CD14-positive monocyte (primary cell): ENCODE results near the gene THSD7A. TPM values are rescaled to one million over a fixed set of nuclear protein-coding genes. Genes with fewer than 3 reads are reported as not detected.

ENCODE experiments used
- DNase-seq, 3 donors: peaks; one replicate each; pipeline ENCODE4 v3.0.0-alpha.2; 2011 to 2022
- H2AFZ ChIP-seq: 2 replicates; pipeline ENCODE4 v1.6.0; 2012; ENCODE audit warnings: mild to moderate bottlenecking, low read depth, low read length, inconsistent platforms; ENCODE audit not compliant: insufficient read depth, poor library complexity, severe bottlenecking
- H3K27ac ChIP-seq, 2 donors: 1 replicate in 1 of 2; 2 replicates in 1 of 2; pipeline ENCODE4 v1.5.1; 2012 to 2013; ENCODE audit warnings: low read length in 2 of 2, control low read depth in 1 of 2, inconsistent platforms in 1 of 2, low read depth in 1 of 2, mild to moderate bottlenecking in 1 of 2
- H3K27me3 ChIP-seq, 2 donors: one replicate each; pipeline versions ENCODE4 v1.6.0 to v1.6.1; 2011 to 2013; ENCODE audit warnings: low read length in 2 of 2; ENCODE audit not compliant: control insufficient read depth in 2 of 2, insufficient read depth in 2 of 2
- H3K36me3 ChIP-seq, 2 donors: replicated peaks in 1 of 2; 1 replicate in 1 of 2; 2 replicates in 1 of 2; pipeline versions ENCODE4 v1.5.1 to v1.6.1; 2012 to 2013; ENCODE audit warnings: low read length in 2 of 2, control low read depth in 1 of 2, inconsistent platforms in 1 of 2, mild to moderate bottlenecking in 1 of 2; ENCODE audit not compliant: insufficient read depth in 2 of 2, control insufficient read depth in 1 of 2
- H3K4me1 ChIP-seq, 2 donors: 1 replicate in 1 of 2; 2 replicates in 1 of 2; pipeline versions ENCODE4 v1.5.1 to v1.6.1; 2012 to 2013; ENCODE audit warnings: low read length in 2 of 2, control low read depth in 1 of 2, inconsistent platforms in 1 of 2, mild to moderate bottlenecking in 1 of 2, moderate library complexity in 1 of 2; ENCODE audit not compliant: insufficient read depth in 2 of 2, control insufficient read depth in 1 of 2
- H3K4me2 ChIP-seq: replicated peaks from 2 replicates; pipeline ENCODE3; 2012; ENCODE audit warnings: low read length, moderate library complexity, mild to moderate bottlenecking; ENCODE audit not compliant: poor library complexity, severe bottlenecking; ENCODE audit errors: extremely low read depth
- H3K4me3 ChIP-seq, 3 experiments: fragments of 200-600 bp in 1 of 3; sonication (generic) in 1 of 3; replicated peaks in 1 of 3; 1 replicate in 2 of 3; 2 replicates in 1 of 3; pipeline ENCODE4 v1.5.1; 2011 to 2013; ENCODE audit warnings: low read length in 3 of 3, mild to moderate bottlenecking in 3 of 3, control low read depth in 2 of 3, low read depth in 2 of 3, inconsistent platforms in 1 of 3, moderate library complexity in 1 of 3
- H3K79me2 ChIP-seq: 2 replicates; pipeline ENCODE4 v1.6.0; 2012; ENCODE audit warnings: mild to moderate bottlenecking, control low read depth, inconsistent platforms, low read length, moderate library complexity; ENCODE audit not compliant: insufficient read depth
- H3K9ac ChIP-seq: 2 replicates; pipeline ENCODE4 v1.6.0; 2017; ENCODE audit warnings: low read length, mild to moderate bottlenecking; ENCODE audit not compliant: insufficient read depth, poor library complexity, severe bottlenecking
- H3K9me3 ChIP-seq, 2 donors: replicated peaks in 1 of 2; 1 replicate in 1 of 2; 2 replicates in 1 of 2; pipeline versions ENCODE4 v1.5.1 to v1.6.1; 2012 to 2013; ENCODE audit warnings: low read length in 2 of 2, control low read depth in 1 of 2; ENCODE audit not compliant: control insufficient read depth in 1 of 2, insufficient read depth in 1 of 2
- H4K20me1 ChIP-seq: 2 replicates; pipeline ENCODE4 v1.6.0; 2012; ENCODE audit warnings: mild to moderate bottlenecking, low read length, control low read depth, moderate library complexity; ENCODE audit not compliant: insufficient read depth
- H3K27ac Mint-ChIP-seq, 7 donors: one replicate each; pipeline ENCODE4 v1.8.0; 2020; ENCODE audit warnings: mild to moderate bottlenecking in 7 of 7, mixed read lengths in 7 of 7, moderate library complexity in 6 of 7, inconsistent platforms in 2 of 7
- H3K27me3 Mint-ChIP-seq, 3 donors: one replicate each; pipeline ENCODE4 v1.8.0; 2021 to 2022; ENCODE audit warnings: low read depth in 3 of 3, mild to moderate bottlenecking in 3 of 3, mixed read lengths in 3 of 3, moderate library complexity in 3 of 3, inconsistent platforms in 1 of 3
- H3K36me3 Mint-ChIP-seq, 2 donors: one replicate each; pipeline ENCODE4 v1.8.0; 2020; ENCODE audit warnings: mixed read lengths in 2 of 2, inconsistent platforms in 1 of 2, mild to moderate bottlenecking in 1 of 2
- H3K4me1 Mint-ChIP-seq: one replicate; pipeline ENCODE4 v1.8.0; 2020; ENCODE audit warnings: mild to moderate bottlenecking, mixed read lengths
- H3K4me3 Mint-ChIP-seq, 2 donors: one replicate each; pipeline ENCODE4 v1.8.0; 2020; ENCODE audit warnings: mild to moderate bottlenecking in 2 of 2, mixed read lengths in 2 of 2, moderate library complexity in 1 of 2
- H3K9me3 Mint-ChIP-seq, 7 donors: one replicate each; pipeline ENCODE4 v1.8.0; 2020 to 2022; ENCODE audit warnings: mixed read lengths in 7 of 7, mild to moderate bottlenecking in 6 of 7, moderate library complexity in 6 of 7, inconsistent platforms in 2 of 7
- CTCF ChIP-seq: fragments of 200-600 bp; IDR thresholded peaks from one replicate; pipeline ENCODE4 v1.8.0; 2022; ENCODE audit warnings: antibody characterized with exemption, mild to moderate bottlenecking
- WGBS: methylation state at CpG from one replicate; pipeline ENCODE4 v1.1.5; 2013; ENCODE audit warnings: missing lambda C conversion rate; ENCODE audit not compliant: insufficient coverage; 5-methylcytosine and 5-hydroxymethylcytosine counted together
- intact Hi-C, 2 donors: fragments of 100-400 bp; cut with micrococcal nuclease; formaldehyde crosslinking; loops; one replicate each; pipeline versions ENCODE4 v1.15.0 to v1.15.1; 2023
- polyA plus RNA-seq, 3 donors: library from polyadenylated mRNA; depleted of rRNA in 1 of 3; unstranded in 2 of 3; stranded (reverse) in 1 of 3; fragments of 300-500 nt in 2 of 3; fragments of >200 nt in 1 of 3; fragmentation: Illumina TruSeq in 2 of 3; gene quantifications; 1 replicate in 2 of 3; 2 replicates in 1 of 3; pipeline ENCODE4 v1.2.3, GENCODE V29; 2012 to 2021

THSD7A gene
- polyA plus RNA-seq, 3 donors = under 0.01 TPM; not detected in 2

GRCh38 chr7:11466517-11467105 lies 365.4 kb downstream of the THSD7A start:
- no peaks in the 10 kb centered on the region for H3K4me1 Mint-ChIP-seq
- WGBS = 92% methylated on average over 8 of the region's 10 CpGs
- H3K9ac ChIP-seq = no peak overlapping the region

GRCh38 chr7:11464624-11465023 lies 367.4 kb downstream of the THSD7A start:
- Histone ChIP-seq H2AFZ (no peak overlapping the region), H3K9me3 (no peaks in the 10 kb centered on the region), H3K27ac (no peak overlapping the region), H3K4me1 (no peaks in the 10 kb centered on the region), H3K9ac (no peak overlapping the region), H3K4me2 (no peak overlapping the region), H3K27me3 (no peaks in the 10 kb centered on the region), H3K36me3 (no peaks in the 10 kb centered on the region), H4K20me1 (no peaks in the 10 kb centered on the region), H3K79me2 (no peaks in the 10 kb centered on the region), H3K4me3 (no peak overlapping the region)
- WGBS = no CpG with 5 or more reads among the region's 3 CpGs
- no peak for DNase-seq
- no peaks in the 10 kb centered on the region for H3K9me3 Mint-ChIP-seq
- no peak for TF ChIP-seq CTCF
- intact Hi-C loops = no loop called here
- H3K27ac Mint-ChIP-seq = no peak overlapping the region
- H3K4me1 Mint-ChIP-seq = no peaks in the 10 kb centered on the region
- H3K4me3 Mint-ChIP-seq = no peak overlapping the region
- H3K27me3 Mint-ChIP-seq = no peaks in the 10 kb centered on the region
- H3K36me3 Mint-ChIP-seq = no peaks in the 10 kb centered on the region

More at GRCh38 chr7:11466517-11467105, 365.4 kb downstream of the THSD7A start:
- intact Hi-C loops = no loop called here
- Histone ChIP-seq H2AFZ (no peak overlapping the region), H3K4me2 (no peak overlapping the region), H4K20me1 (no peaks in the 10 kb centered on the region), H3K27ac (no peak overlapping the region), H3K9me3 (no peaks in the 10 kb centered on the region), H3K36me3 (no peaks in the 10 kb centered on the region), H3K79me2 (no peaks in the 10 kb centered on the region), H3K4me1 (no peaks in the 10 kb centered on the region), H3K4me3 (no peak overlapping the region), H3K27me3 (no peaks in the 10 kb centered on the region)
- H3K4me3 Mint-ChIP-seq = no peak overlapping the region
- H3K27ac Mint-ChIP-seq = no peak overlapping the region
- no peak for TF ChIP-seq CTCF
- DNase-seq = no peak
- no peaks in the 10 kb centered on the region for H3K36me3 Mint-ChIP-seq
- no peaks in the 10 kb centered on the region for H3K27me3 Mint-ChIP-seq
- no peaks in the 10 kb centered on the region for H3K9me3 Mint-ChIP-seq
